ENCODE results near the gene IGFLR1.

IGFLR1 gene

GRCh38 chr19:35755131-35755549 lies 12.9 kb upstream of the IGFLR1 start:
- no peak for TF ChIP-seq PPARA (CRISPR knock-in tag; IDR thresholded peaks at IDR 0.05; ENCODE audit: borderline replicate concordance)
- no peak for TF ChIP-seq GLIS3 (CRISPR knock-in tag; IDR thresholded peaks at IDR 0.05)
- no peak for TF ChIP-seq SNAI2 (CRISPR knock-in tag; IDR thresholded peaks at IDR 0.05)
- no peak for TF ChIP-seq BACH2 (CRISPR knock-in tag; IDR thresholded peaks at IDR 0.05; ENCODE audit: borderline replicate concordance)
- TF ChIP-seq ZFP30 (CRISPR knock-in tag; IDR thresholded peaks at IDR 0.05), result no peak
- no peak for TF ChIP-seq ZNF8 (CRISPR knock-in tag; IDR thresholded peaks at IDR 0.05)
- TF ChIP-seq CSRNP3 (CRISPR knock-in tag; IDR thresholded peaks at IDR 0.05), result no peak
- TF ChIP-seq CSDC2 (CRISPR knock-in tag; IDR thresholded peaks at IDR 0.05), result no peak
- no peak for TF ChIP-seq POU6F1 (CRISPR knock-in tag; IDR thresholded peaks at IDR 0.05; ENCODE audit: borderline replicate concordance, low read depth)
- no peak for TF ChIP-seq TOX (CRISPR knock-in tag; IDR thresholded peaks at IDR 0.05; ENCODE audit: borderline replicate concordance)
- no peak for TF ChIP-seq ARNTL (CRISPR knock-in tag; IDR thresholded peaks at IDR 0.05; ENCODE audit: borderline replicate concordance, low read depth)
- TF ChIP-seq ESRRG (CRISPR knock-in tag; IDR thresholded peaks at IDR 0.05), result no peak
- no peak for TF ChIP-seq ZNF565 (CRISPR knock-in tag; conservative IDR thresholded peaks at IDR 0.05; ENCODE audit: low read depth)
- TF ChIP-seq TCF4 (CRISPR knock-in tag; IDR thresholded peaks at IDR 0.05; ENCODE audit: borderline replicate concordance), result no peak
- no peak for TF ChIP-seq ZC3H10 (CRISPR knock-in tag; IDR thresholded peaks at IDR 0.05)
- TF ChIP-seq TSHZ2 (CRISPR knock-in tag; IDR thresholded peaks at IDR 0.05), result no peak
- no peak for TF ChIP-seq ZNF70 (CRISPR knock-in tag; IDR thresholded peaks at IDR 0.05)

GRCh38 chr19:35754370-35755130 lies 12.3 kb upstream of the IGFLR1 start:
- ATAC-seq, result no peak
- no peak for TF ChIP-seq PPARA (CRISPR knock-in tag; IDR thresholded peaks at IDR 0.05; ENCODE audit: borderline replicate concordance)
- no peak for TF ChIP-seq TOX (CRISPR knock-in tag; IDR thresholded peaks at IDR 0.05; ENCODE audit: borderline replicate concordance)
- TF ChIP-seq ZFP30 (CRISPR knock-in tag; IDR thresholded peaks at IDR 0.05), result no peak
- no peak for TF ChIP-seq CREB5 (CRISPR knock-in tag; IDR thresholded peaks at IDR 0.05; ENCODE audit: low read depth)
- no peak for TF ChIP-seq ZNF565 (CRISPR knock-in tag; conservative IDR thresholded peaks at IDR 0.05; ENCODE audit: low read depth)
- TF ChIP-seq RARB (CRISPR knock-in tag; IDR thresholded peaks at IDR 0.05), result no peak
- TF ChIP-seq ZC3H10 (CRISPR knock-in tag; IDR thresholded peaks at IDR 0.05), result no peak
- TF ChIP-seq TSHZ2 (CRISPR knock-in tag; IDR thresholded peaks at IDR 0.05), result no peak
- TF ChIP-seq BACH2 (CRISPR knock-in tag; IDR thresholded peaks at IDR 0.05; ENCODE audit: borderline replicate concordance), result no peak
- no peak for TF ChIP-seq ZFP3 (CRISPR knock-in tag; IDR thresholded peaks at IDR 0.05)
- TF ChIP-seq SNAI2 (CRISPR knock-in tag; IDR thresholded peaks at IDR 0.05), result no peak
- TF ChIP-seq POU6F1 (CRISPR knock-in tag; IDR thresholded peaks at IDR 0.05; ENCODE audit: borderline replicate concordance, low read depth), result no peak
- no peak for TF ChIP-seq GLIS3 (CRISPR knock-in tag; IDR thresholded peaks at IDR 0.05)
- no peak for TF ChIP-seq ARNTL (CRISPR knock-in tag; IDR thresholded peaks at IDR 0.05; ENCODE audit: borderline replicate concordance, low read depth)

More at GRCh38 chr19:35755131-35755549, 12.9 kb upstream of the IGFLR1 start:
- no peak for ATAC-seq

Measured in SK-N-SH treated with all-trans-retinoic acid at 6 μM for 48 hours (cell line).